MCF 10A (cell line): ENCODE data around the gene ADCY5. TPM values are rescaled to one million over a fixed set of nuclear protein-coding genes. Genes with fewer than 3 reads are reported as not detected.
A peak's percentile ranks its signal among the peaks of the same experiment; 100 is the strongest.

Experiments used
- BruUV-seq: library from RNA; stranded (reverse); fragments of 400-500 nt; replicated peaks from 2 replicates; lab custom pipeline; 2021; lab: Mats Ljungman, UMichigan
- CTCF ChIA-PET: fragments of 300-600 bp; sonication (Branson Sonifier 250); formaldehyde crosslinking; extraction: SDS; loops from one replicate; lab custom pipeline; 2021; ENCODE audit warnings: antibody characterized with exemption, inconsistent platforms; lab: Yijun Ruan, JAX
- POLR2A ChIA-PET: fragments of 300-600, 350-650 bp; sonication (Branson Sonifier 250); formaldehyde crosslinking; extraction: SDS; loops from one replicate; lab custom pipeline; 2020; ENCODE audit warnings: antibody characterized with exemption, inconsistent platforms; lab: Yijun Ruan, JAX
- DNase-seq: peaks from one replicate; pipeline ENCODE4 v3.0.0-alpha.2; 2018; ENCODE audit not compliant: unreplicated experiment
- H3K27ac Mint-ChIP-seq: one replicate; pipeline ENCODE4 v1.8.0; 2022; ENCODE audit warnings: mild to moderate bottlenecking, low read depth, mixed read lengths; ENCODE audit not compliant: unreplicated experiment
- H3K27me3 Mint-ChIP-seq: one replicate; pipeline ENCODE4 v1.8.0; 2022; ENCODE audit warnings: mixed read lengths; ENCODE audit not compliant: insufficient read depth, unreplicated experiment
- H3K36me3 Mint-ChIP-seq: one replicate; pipeline ENCODE4 v1.8.0; 2022; ENCODE audit warnings: mild to moderate bottlenecking, moderate library complexity, mixed read lengths; ENCODE audit not compliant: insufficient read depth, unreplicated experiment
- H3K4me1 Mint-ChIP-seq: one replicate; pipeline ENCODE4 v1.8.0; 2022; ENCODE audit warnings: mixed read lengths; ENCODE audit not compliant: insufficient read depth, unreplicated experiment
- H3K4me3 Mint-ChIP-seq: one replicate; pipeline ENCODE4 v1.8.0; 2022; ENCODE audit warnings: mild to moderate bottlenecking, moderate library complexity, mixed read lengths; ENCODE audit not compliant: unreplicated experiment
- H3K9me3 Mint-ChIP-seq: one replicate; pipeline ENCODE4 v1.8.0; 2022; ENCODE audit warnings: mixed read lengths; ENCODE audit not compliant: unreplicated experiment
- CTCF ChIP-seq: fragments of 200-600 bp; IDR thresholded peaks from one replicate; pipeline ENCODE4 v1.8.0; 2022; ENCODE audit warnings: antibody characterized with exemption, mild to moderate bottlenecking; ENCODE audit not compliant: unreplicated experiment
- intact Hi-C: fragments of 100-400 bp; cut with micrococcal nuclease; formaldehyde crosslinking; loops from 2 replicates; pipeline ENCODE4 v1.14.1; 2022
- total RNA-seq: library from RNA; stranded (reverse); gene quantifications from 2 replicates; pipeline ENCODE4 v1.2.3, GENCODE V29; 2022

ADCY5 gene
- total RNA-seq, 1 experiment from 2014 or later = not detected

GRCh38 chr3:123275691-123276090 is 173.2 kb downstream of the ADCY5 start:
- BruUV-seq = no TSS peak
- no peak overlapping the region for H3K4me3 Mint-ChIP-seq
- H3K4me1 Mint-ChIP-seq = peaks cover 8% of the 10 kb centered on the region
- ChIA-PET CTCF (interaction anchor here (1.0 kb wide), 1 partner anchor 15 kb away, joined by 3 read pairs; no protein-coding TSS in a partner anchor), POLR2A (interaction anchor here (0.8 kb wide), 1 partner anchor 11 kb away, joined by 3 read pairs; no protein-coding TSS in a partner anchor)
- H3K9me3 Mint-ChIP-seq = no peaks in the 10 kb centered on the region
- no peak overlapping the region for H3K27ac Mint-ChIP-seq
- DNase-seq = no peak
- intact Hi-C loops = no loop called here
- no peak for TF ChIP-seq CTCF
- no peaks in the 10 kb centered on the region for H3K27me3 Mint-ChIP-seq
- H3K36me3 Mint-ChIP-seq = peaks cover 9% of the 10 kb centered on the region

GRCh38 chr3:123272547-123272946 is 176.3 kb downstream of the ADCY5 start:
- peaks cover 8% of the 10 kb centered on the region for H3K4me1 Mint-ChIP-seq
- ChIA-PET POLR2A (interaction anchor here (1.4 kb wide), 1 partner anchor 8 kb away, joined by 5 read pairs; no protein-coding TSS in a partner anchor), CTCF (interaction anchor here (0.6 to 1.4 kb wide), 3 partner anchors 14 to 271 kb away, joined by 3 to 4 read pairs (median 4); no protein-coding TSS in a partner anchor)
- H3K4me3 Mint-ChIP-seq = no peak overlapping the region
- no peak for DNase-seq
- peak overlapping the region; percentile 82 for H3K27ac Mint-ChIP-seq
- peaks cover 1% of the 10 kb centered on the region for H3K9me3 Mint-ChIP-seq
- intact Hi-C loops = no loop called here
- H3K36me3 Mint-ChIP-seq = peaks cover 16% of the 10 kb centered on the region
- H3K27me3 Mint-ChIP-seq = no peaks in the 10 kb centered on the region
- BruUV-seq = no TSS peak
- no peak for TF ChIP-seq CTCF

GRCh38 chr3:123271466-123272159 is 177.3 kb downstream of the ADCY5 start:
- intact Hi-C loops = no loop called here
- H3K4me3 Mint-ChIP-seq = no peak overlapping the region
- POLR2A ChIA-PET = interaction anchor here (0.5 kb wide), 1 partner anchor 96 kb away, joined by 4 read pairs; no protein-coding TSS in a partner anchor

More at GRCh38 chr3:123271466-123272159, 177.3 kb downstream of the ADCY5 start:
- no peak for TF ChIP-seq CTCF
- BruUV-seq = no TSS peak
- H3K27me3 Mint-ChIP-seq = no peaks in the 10 kb centered on the region
- peaks cover 16% of the 10 kb centered on the region for H3K36me3 Mint-ChIP-seq
- peaks cover 8% of the 10 kb centered on the region for H3K4me1 Mint-ChIP-seq
- CTCF ChIA-PET = interaction anchor here (0.6 to 1.4 kb wide), 4 partner anchors 13 to 195 kb away, joined by 3 to 4 read pairs (median 3); no protein-coding TSS in a partner anchor
- H3K27ac Mint-ChIP-seq = no peak overlapping the region
- H3K9me3 Mint-ChIP-seq = peaks cover 10% of the 10 kb centered on the region
- no peak for DNase-seq
